ENCODE results near the gene LCK. TPM values are rescaled to one million over a fixed set of nuclear protein-coding genes. Genes with fewer than 3 reads are reported as not detected.

LCK gene
- total and polyA plus RNA-seq, 4 donors, result 2.4 to 8.9 (median 4.3) TPM

DNA sequence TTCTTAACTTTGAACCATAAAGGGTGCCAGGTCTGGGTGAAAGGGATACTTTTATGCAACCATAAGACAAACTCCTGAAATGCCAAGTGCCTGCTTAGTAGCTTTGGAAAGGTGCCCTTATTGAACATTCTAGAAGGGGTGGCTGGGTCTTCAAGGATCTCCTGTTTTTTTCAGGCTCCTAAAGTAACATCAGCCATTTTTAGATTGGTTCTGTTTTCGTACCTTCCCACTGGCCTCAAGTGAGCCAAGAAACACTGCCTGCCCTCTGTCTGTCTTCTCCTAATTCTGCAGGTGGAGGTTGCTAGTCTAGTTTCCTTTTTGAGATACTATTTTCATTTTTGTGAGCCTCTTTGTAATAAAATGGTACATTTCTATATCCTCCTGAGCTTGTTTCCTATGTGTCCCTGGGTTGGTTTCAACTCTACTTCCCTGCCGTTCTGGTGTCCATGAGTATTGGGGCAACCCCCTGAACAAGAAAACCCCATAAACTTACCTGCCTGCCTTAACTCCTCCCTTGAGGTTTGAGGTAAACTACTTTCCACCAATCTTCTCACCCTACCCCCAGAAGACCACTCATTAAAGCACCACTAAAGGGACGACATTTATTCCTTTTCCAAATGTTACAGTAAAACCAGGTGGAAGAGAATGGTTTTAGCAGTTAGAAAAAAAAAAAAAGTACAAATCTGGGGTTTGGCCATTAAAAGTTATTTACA is 82.3 kb downstream of the LCK start:
- no peak for ATAC-seq (ENCODE audit: insufficient read depth, low FRiP score)

DNA sequence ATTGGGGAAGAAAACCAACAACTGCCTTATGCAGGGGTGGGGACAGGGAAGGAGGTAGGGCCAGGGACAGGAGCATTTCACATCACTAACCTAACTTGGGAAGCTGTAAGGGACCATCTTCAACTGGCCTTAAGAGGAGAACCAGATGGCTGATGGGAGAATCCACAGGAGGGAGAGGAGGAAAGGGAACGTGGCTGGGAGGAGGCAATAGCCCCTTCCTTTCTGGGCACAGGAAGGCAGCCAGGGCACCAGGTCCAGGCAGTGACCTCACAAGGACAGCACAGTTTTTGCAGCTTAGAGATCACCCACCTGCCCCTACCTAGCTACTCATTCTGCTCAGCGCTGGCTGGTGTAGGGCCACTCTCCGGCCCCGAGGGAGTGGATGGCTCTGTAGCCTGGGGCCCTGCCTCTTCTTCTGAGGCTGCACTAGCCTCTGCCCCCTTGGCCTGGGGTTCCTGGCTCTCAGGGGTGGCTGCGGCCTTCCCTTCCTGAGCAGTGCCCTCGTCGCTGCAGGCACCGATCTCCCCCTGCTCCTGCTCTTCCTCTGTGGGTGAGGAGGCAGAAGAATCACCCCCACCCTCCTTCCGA is 83.3 kb downstream of the LCK start:
- TF ChIP-seq, protein P1, sequence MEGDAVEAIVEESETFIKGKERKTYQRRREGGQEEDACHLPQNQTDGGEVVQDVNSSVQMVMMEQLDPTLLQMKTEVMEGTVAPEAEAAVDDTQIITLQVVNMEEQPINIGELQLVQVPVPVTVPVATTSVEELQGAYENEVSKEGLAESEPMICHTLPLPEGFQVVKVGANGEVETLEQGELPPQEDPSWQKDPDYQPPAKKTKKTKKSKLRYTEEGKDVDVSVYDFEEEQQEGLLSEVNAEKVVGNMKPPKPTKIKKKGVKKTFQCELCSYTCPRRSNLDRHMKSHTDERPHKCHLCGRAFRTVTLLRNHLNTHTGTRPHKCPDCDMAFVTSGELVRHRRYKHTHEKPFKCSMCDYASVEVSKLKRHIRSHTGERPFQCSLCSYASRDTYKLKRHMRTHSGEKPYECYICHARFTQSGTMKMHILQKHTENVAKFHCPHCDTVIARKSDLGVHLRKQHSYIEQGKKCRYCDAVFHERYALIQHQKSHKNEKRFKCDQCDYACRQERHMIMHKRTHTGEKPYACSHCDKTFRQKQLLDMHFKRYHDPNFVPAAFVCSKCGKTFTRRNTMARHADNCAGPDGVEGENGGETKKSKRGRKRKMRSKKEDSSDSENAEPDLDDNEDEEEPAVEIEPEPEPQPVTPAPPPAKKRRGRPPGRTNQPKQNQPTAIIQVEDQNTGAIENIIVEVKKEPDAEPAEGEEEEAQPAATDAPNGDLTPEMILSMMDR (IDR thresholded peaks at IDR 0.05; ENCODE audit: control extremely low read depth, extremely low read depth), result no peak
- ATAC-seq (ENCODE audit: insufficient read depth, low FRiP score) (no peak), DNase-seq (no peak)
- Histone ChIP-seq H3K27ac (ENCODE audit: low read depth in 1 of 2, low read length in 1 of 2) (peak overlapping the region in 1 of 2 donors; percentile 9), H3K36me3 (ENCODE audit: control insufficient read depth in 4 of 4, insufficient read depth in 4 of 4, low read length in 4 of 4) (peaks cover 20 to 29% (median 25%) of the 10 kb centered on the region in 4 donors), H3K9ac (ENCODE audit: insufficient read depth in 1 of 2, low read length in 2 of 2) (peak overlapping the region in 1 of 2 donors; percentile 77), H3K27me3 (ENCODE audit: control insufficient read depth in 3 of 3, insufficient read depth in 3 of 3, low read length in 2 of 3) (no peaks in the 10 kb centered on the region), H3K4me1 (ENCODE audit: control insufficient read depth in 5 of 5, insufficient read depth in 5 of 5, low read length in 5 of 5) (peaks cover 0 to 30% (median 21%) of the 10 kb centered on the region in 5 donors), H3K9me3 (ENCODE audit: control insufficient read depth in 4 of 4, insufficient read depth in 3 of 4, low read length in 3 of 4) (no peaks in the 10 kb centered on the region), H3K4me3 (peak overlapping the region; percentile 51)
- 33 to 51% methylated on average over 9 of the region's 9 CpGs for WGBS, 2 donors

More for the DNA sequence above, 82.3 kb downstream of the LCK start:
- Histone ChIP-seq H3K4me1 (ENCODE audit: control insufficient read depth in 5 of 5, insufficient read depth in 5 of 5, low read length in 5 of 5) (peaks cover 0 to 30% (median 18%) of the 10 kb centered on the region in 5 donors), H3K9me3 (ENCODE audit: control insufficient read depth in 4 of 4, insufficient read depth in 3 of 4, low read length in 3 of 4) (no peaks in the 10 kb centered on the region), H3K4me3 (no peak overlapping the region), H3K9ac (ENCODE audit: insufficient read depth in 1 of 2, low read length in 2 of 2) (no peak overlapping the region), H3K27ac (ENCODE audit: low read depth in 1 of 2, low read length in 1 of 2) (no peak overlapping the region), H3K27me3 (ENCODE audit: control insufficient read depth in 3 of 3, insufficient read depth in 3 of 3, low read length in 2 of 3) (no peaks in the 10 kb centered on the region), H3K36me3 (ENCODE audit: control insufficient read depth in 4 of 4, insufficient read depth in 4 of 4, low read length in 4 of 4) (peaks cover 24 to 36% (median 30%) of the 10 kb centered on the region in 4 donors)
- 75 to 82% methylated on average over 3 of the region's 3 CpGs for WGBS, 2 donors
- DNase-seq, result no peak
- TF ChIP-seq, protein P1 (IDR thresholded peaks at IDR 0.05; ENCODE audit: control extremely low read depth, extremely low read depth), result no peak

DNA sequence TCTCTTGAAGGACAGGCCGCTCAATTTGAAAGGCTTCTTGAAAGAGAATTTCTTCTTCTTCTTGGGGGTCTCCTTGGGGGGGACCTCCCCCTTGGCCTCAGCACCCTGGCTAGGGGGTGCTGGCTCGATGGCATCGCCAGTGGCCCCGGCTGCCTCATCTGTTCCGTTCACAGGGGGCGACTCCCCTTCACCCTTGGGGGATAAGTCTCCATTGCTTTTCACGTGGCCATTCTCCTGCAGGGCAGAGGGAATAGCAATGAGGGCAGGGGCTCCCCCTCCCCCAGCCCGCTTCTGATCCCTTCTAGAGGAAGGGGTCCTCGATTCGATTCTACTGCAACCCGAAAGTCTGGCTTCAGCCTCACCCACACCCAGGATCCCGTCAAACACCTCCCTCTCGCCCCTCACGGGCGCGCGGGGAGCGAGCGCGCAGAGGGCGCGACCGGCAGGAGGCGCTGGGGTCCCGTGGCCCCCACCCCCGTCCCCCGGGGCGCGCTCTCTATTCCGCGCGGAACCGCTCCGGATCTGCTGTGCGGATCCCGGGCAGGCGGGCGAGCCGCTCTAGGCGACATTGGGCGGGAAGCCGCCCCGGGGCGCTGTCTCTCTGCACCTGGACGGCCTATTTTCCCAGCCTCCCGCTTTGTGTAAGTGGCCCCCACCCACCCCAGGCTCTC is 83.9 kb downstream of the LCK start:
- no peaks in the 10 kb centered on the region for H3K9me3 ChIP-seq (ENCODE audit: control insufficient read depth in 4 of 4, insufficient read depth in 3 of 4, low read length in 3 of 4)
- peaks cover 17 to 27% (median 22%) of the 10 kb centered on the region in 4 donors for H3K36me3 ChIP-seq (ENCODE audit: control insufficient read depth in 4 of 4, insufficient read depth in 4 of 4, low read length in 4 of 4)
- peak overlapping the region in 1 of 2 donors; percentile 9 for H3K27ac ChIP-seq (ENCODE audit: low read depth in 1 of 2, low read length in 1 of 2)
- H3K9ac ChIP-seq (ENCODE audit: insufficient read depth in 1 of 2, low read length in 2 of 2), result peak overlapping the region in 1 of 2 donors; percentile 77
- DNase-seq (peak; percentile 65 to 75 (median 66)), ATAC-seq (ENCODE audit: insufficient read depth, low FRiP score) (peak; percentile 27)
- H3K4me1 ChIP-seq (ENCODE audit: control insufficient read depth in 5 of 5, insufficient read depth in 5 of 5, low read length in 5 of 5), result peaks cover 0 to 30% (median 21%) of the 10 kb centered on the region in 5 donors
- no peaks in the 10 kb centered on the region for H3K27me3 ChIP-seq (ENCODE audit: control insufficient read depth in 3 of 3, insufficient read depth in 3 of 3, low read length in 2 of 3)
- 3 to 4% methylated on average over 30 to 46 of the region's 46 CpGs for WGBS, 2 donors
- H3K4me3 ChIP-seq, result peak overlapping the region; percentile 51
- TF ChIP-seq, protein P1 (IDR thresholded peaks at IDR 0.05; ENCODE audit: control extremely low read depth, extremely low read depth), result peak; percentile 17
